NCI-H2171 treated with DMSO at 0.1 percent for 48 hours (cell line): ENCODE results near the gene CDR2.
A peak's percentile ranks its signal among the peaks of the same experiment; 100 is the strongest.

Experiments
- DNase-seq: peaks from one replicate; lab custom pipeline; 2025; lab: John Stamatoyannopoulos, UW

Gene CDR2

GRCh38 chr16:22323959-22324786 lies 50.2 kb downstream of the CDR2 start:
- DNase-seq: no peak

GRCh38 chr16:22323173-22323958 lies 51.1 kb downstream of the CDR2 start:
- no peak for DNase-seq

GRCh38 chr16:22322741-22323140 lies 51.7 kb downstream of the CDR2 start:
- no peak for DNase-seq

GRCh38 chr16:22322021-22322471 lies 52.4 kb downstream of the CDR2 start:
- DNase-seq: no peak

GRCh38 chr16:22321340-22322001 lies 52.9 kb downstream of the CDR2 start:
- peak; percentile 70 for DNase-seq

- no peak for DNase-seq
Observed at GRCh38 chr16:22320572-22321339, 53.7 kb downstream of the CDR2 start.

GRCh38 chr16:22318690-22319358 lies 55.6 kb downstream of the CDR2 start:
- peak; percentile 8 for DNase-seq

GRCh38 chr16:22317625-22318024 lies 56.8 kb downstream of the CDR2 start:
- DNase-seq: no peak

GRCh38 chr16:22317001-22317530 lies 57.4 kb downstream of the CDR2 start:
- DNase-seq: no peak

GRCh38 chr16:22316411-22316811 lies 58.0 kb downstream of the CDR2 start:
- no peak for DNase-seq

GRCh38 chr16:22315979-22316378 lies 58.4 kb downstream of the CDR2 start:
- DNase-seq: no peak

GRCh38 chr16:22314661-22315626 lies 59.5 kb downstream of the CDR2 start:
- no peak for DNase-seq

- DNase-seq: no peak
Observed at GRCh38 chr16:22313876-22314470, 60.4 kb downstream of the CDR2 start.

GRCh38 chr16:22312897-22313781 lies 61.3 kb downstream of the CDR2 start:
- DNase-seq: no peak

GRCh38 chr16:22311520-22311919 lies 62.9 kb downstream of the CDR2 start:
- no peak for DNase-seq

GRCh38 chr16:22308824-22309520 lies 65.4 kb downstream of the CDR2 start:
- DNase-seq: no peak

- DNase-seq: no peak
Observed at GRCh38 chr16:22307838-22308237, 66.6 kb downstream of the CDR2 start.

GRCh38 chr16:22306788-22307187 lies 67.6 kb downstream of the CDR2 start:
- DNase-seq: no peak
